Choroid plexus epithelial cell (primary cell): ENCODE data around the gene GRID2.

Source experiments
- DNase-seq: peaks from one replicate; pipeline ENCODE4 v3.0.0-alpha.2; 2010; ENCODE audit warnings: low read depth
- H3K4me3 ChIP-seq: 2 replicates; pipeline ENCODE4 v1.5.1; 2011; ENCODE audit warnings: low read depth, mild to moderate bottlenecking, control low read depth, low read length, moderate library complexity
- CTCF ChIP-seq: conservative IDR thresholded peaks from 2 replicates; pipeline ENCODE4 v1.5.1; 2011; ENCODE audit warnings: low read depth, mild to moderate bottlenecking, control low read depth, inconsistent platforms, low read length, moderate library complexity

The GRID2 gene

GRCh38 chr4:92735025-92735665, 431.4 kb downstream of the GRID2 start:
- no peak for TF ChIP-seq CTCF
- DNase-seq, result no peak
- no peak overlapping the region for H3K4me3 ChIP-seq

- H3K4me3 ChIP-seq, result no peak overlapping the region
- no peak for TF ChIP-seq CTCF
Measured at GRCh38 chr4:92760433-92760832, 456.7 kb downstream of the GRID2 start.

GRCh38 chr4:92776080-92776479, 472.3 kb downstream of the GRID2 start:
- no peak for DNase-seq
- TF ChIP-seq CTCF, result no peak
- H3K4me3 ChIP-seq, result no peak overlapping the region

More at GRCh38 chr4:92760433-92760832, 456.7 kb downstream of the GRID2 start:
- no peak for DNase-seq

GRCh38 chr4:92789741-92790140, 486.0 kb downstream of the GRID2 start:
- no peak overlapping the region for H3K4me3 ChIP-seq
- no peak for TF ChIP-seq CTCF
- no peak for DNase-seq

- no peak for DNase-seq
- H3K4me3 ChIP-seq, result no peak overlapping the region
- TF ChIP-seq CTCF, result no peak
Measured at GRCh38 chr4:92791871-92792440, 488.2 kb downstream of the GRID2 start.

- no peak overlapping the region for H3K4me3 ChIP-seq
- DNase-seq, result no peak
- TF ChIP-seq CTCF, result no peak
Measured at GRCh38 chr4:92809381-92809780, 505.6 kb downstream of the GRID2 start.

- DNase-seq, result no peak
- TF ChIP-seq CTCF, result no peak
- no peak overlapping the region for H3K4me3 ChIP-seq
Measured at GRCh38 chr4:92812652-92813051, 508.9 kb downstream of the GRID2 start.
